ENCODE data around the gene XXYLT1.

DNA sequence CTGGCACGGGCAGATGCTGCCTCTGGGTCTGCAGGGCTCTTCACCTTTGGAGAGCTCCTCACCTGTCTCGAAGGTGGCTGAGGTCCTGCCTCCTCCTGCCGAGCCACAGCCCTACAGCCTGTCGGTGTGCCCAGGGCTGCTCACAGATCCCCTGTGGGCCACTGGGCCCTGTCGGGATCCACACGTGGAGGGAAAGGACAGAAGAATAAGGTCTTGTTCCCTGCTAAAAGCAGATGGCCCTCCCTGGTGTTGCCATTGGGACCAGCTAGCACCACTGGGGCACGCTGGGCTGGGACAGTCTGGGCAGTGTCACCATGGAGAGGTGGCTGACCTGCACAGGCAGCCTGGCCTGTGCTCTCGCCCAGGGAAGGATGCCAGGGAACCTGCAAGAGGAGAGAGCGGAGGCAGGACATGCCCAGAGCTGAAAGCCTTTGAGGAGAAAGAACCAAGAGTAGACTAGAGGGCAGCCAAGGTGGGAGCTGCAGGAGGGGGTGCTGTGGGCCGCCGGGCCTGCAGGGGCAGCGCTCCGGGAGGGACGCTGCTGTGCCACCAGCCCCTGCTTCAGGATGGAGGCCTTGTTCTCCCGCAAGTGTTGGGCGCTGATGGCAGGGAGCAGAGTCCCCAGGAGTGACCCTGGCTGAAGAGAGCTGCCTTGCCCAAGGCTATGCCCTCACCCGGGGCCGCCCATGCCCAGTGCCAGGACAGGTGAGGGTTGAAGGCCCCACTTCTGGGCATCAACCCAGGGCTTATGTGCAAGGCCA, 210.2 kb downstream of the XXYLT1 start:
- TF ChIP-seq, protein P1, sequence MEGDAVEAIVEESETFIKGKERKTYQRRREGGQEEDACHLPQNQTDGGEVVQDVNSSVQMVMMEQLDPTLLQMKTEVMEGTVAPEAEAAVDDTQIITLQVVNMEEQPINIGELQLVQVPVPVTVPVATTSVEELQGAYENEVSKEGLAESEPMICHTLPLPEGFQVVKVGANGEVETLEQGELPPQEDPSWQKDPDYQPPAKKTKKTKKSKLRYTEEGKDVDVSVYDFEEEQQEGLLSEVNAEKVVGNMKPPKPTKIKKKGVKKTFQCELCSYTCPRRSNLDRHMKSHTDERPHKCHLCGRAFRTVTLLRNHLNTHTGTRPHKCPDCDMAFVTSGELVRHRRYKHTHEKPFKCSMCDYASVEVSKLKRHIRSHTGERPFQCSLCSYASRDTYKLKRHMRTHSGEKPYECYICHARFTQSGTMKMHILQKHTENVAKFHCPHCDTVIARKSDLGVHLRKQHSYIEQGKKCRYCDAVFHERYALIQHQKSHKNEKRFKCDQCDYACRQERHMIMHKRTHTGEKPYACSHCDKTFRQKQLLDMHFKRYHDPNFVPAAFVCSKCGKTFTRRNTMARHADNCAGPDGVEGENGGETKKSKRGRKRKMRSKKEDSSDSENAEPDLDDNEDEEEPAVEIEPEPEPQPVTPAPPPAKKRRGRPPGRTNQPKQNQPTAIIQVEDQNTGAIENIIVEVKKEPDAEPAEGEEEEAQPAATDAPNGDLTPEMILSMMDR (IDR thresholded peaks at IDR 0.05), result no peak
- no peak for TF ChIP-seq POLR2A (IDR thresholded peaks at IDR 0.05)
